ENCODE data around the gene CIAO1. TPM values are rescaled to one million over a fixed set of nuclear protein-coding genes. Genes with fewer than 3 reads are reported as not detected.
"Not testable (repeated sequence)": the region's sequence is repeated elsewhere in the genome, so short reads cannot be mapped to it uniquely, and the experiment has no call there.

CIAO1 gene
- 100 to 1,000 TPM in 1 of 2 donors, 10 to 100 TPM in 1; 98.0 to 108 TPM for total RNA-seq

GRCh38 chr2:96265840-96266679 is at the start of gene CIAO1, which contains the start of gene TMEM127:
TSS of gene CIAO1 (plus strand) at chr2:96266225. CDS start at chr2:96266351, 126 bp downstream.
TSS of gene TMEM127 (minus strand) at chr2:96265997. CDS start at chr2:96265381, 616 bp downstream.
- peak within 1 kb of the TSS; percentile 88 to 94 for H3K27ac Mint-ChIP-seq
- H3K4me1 Mint-ChIP-seq (ENCODE audit: low read depth in 2 of 2): peaks cover 40 to 43% of the 10 kb centered on the region in 2 donors

GRCh38 chr2:96218508-96219131 is 47.4 kb upstream of the CIAO1 start:
- no peaks in the 10 kb centered on the region for H3K27me3 Mint-ChIP-seq
- ATAC-seq (no peak), DNase-seq (ENCODE audit: low spot score) (no peak)
- H3K4me1 Mint-ChIP-seq (ENCODE audit: low read depth in 2 of 2): no peaks in the 10 kb centered on the region
- H3K27ac Mint-ChIP-seq: no peak overlapping the region
- no peak overlapping the region for H3K4me3 Mint-ChIP-seq
- H3K9me3 Mint-ChIP-seq: no peaks in the 10 kb centered on the region
- no peaks in the 10 kb centered on the region for H3K36me3 Mint-ChIP-seq

More at GRCh38 chr2:96265840-96266679, at the start of gene CIAO1, which contains the start of gene TMEM127:
- peak; percentile 96 to 98 for ATAC-seq
- H3K9me3 Mint-ChIP-seq: no peaks in the 10 kb centered on the region
- H3K36me3 Mint-ChIP-seq: peaks cover 25% of the 10 kb centered on the region
- no peaks in the 10 kb centered on the region for H3K27me3 Mint-ChIP-seq
- peak within 1 kb of the TSS; percentile 98 for H3K4me3 Mint-ChIP-seq
- DNase-seq (ENCODE audit: low spot score): peak; percentile 100

GRCh38 chr2:96219959-96220358 is 46.1 kb upstream of the CIAO1 start:
- not testable (repeated sequence) for DNase-seq (ENCODE audit: low spot score); ATAC-seq; H3K9me3 Mint-ChIP-seq; H3K4me3 Mint-ChIP-seq; H3K27me3 Mint-ChIP-seq; H3K36me3 Mint-ChIP-seq; H3K27ac Mint-ChIP-seq; H3K4me1 Mint-ChIP-seq (ENCODE audit: low read depth in 2 of 2)

DNA sequence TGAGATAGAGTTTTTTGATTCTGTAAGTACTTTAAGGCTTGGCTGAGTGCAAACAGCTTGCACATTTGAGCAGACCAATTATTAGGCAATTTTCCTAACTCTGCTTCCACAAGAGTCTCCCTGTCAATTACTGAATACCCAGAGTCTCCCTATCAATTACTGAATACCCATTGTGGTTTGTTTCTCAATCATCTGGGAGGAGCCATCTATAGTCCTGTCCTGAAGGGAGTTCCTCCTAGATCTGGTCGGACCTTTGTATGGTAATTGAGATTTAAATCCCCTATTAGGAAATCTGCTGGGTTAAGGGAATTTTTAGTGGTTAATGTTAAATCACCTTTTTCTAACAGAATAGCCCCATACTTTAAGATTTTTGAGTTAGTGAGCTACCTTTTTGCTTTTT is 44.9 kb upstream of the CIAO1 start:
- not testable (repeated sequence) for DNase-seq (ENCODE audit: low spot score); ATAC-seq; H3K27ac Mint-ChIP-seq; H3K4me3 Mint-ChIP-seq; H3K9me3 Mint-ChIP-seq; H3K36me3 Mint-ChIP-seq; H3K27me3 Mint-ChIP-seq; H3K4me1 Mint-ChIP-seq (ENCODE audit: low read depth in 2 of 2)

DNA sequence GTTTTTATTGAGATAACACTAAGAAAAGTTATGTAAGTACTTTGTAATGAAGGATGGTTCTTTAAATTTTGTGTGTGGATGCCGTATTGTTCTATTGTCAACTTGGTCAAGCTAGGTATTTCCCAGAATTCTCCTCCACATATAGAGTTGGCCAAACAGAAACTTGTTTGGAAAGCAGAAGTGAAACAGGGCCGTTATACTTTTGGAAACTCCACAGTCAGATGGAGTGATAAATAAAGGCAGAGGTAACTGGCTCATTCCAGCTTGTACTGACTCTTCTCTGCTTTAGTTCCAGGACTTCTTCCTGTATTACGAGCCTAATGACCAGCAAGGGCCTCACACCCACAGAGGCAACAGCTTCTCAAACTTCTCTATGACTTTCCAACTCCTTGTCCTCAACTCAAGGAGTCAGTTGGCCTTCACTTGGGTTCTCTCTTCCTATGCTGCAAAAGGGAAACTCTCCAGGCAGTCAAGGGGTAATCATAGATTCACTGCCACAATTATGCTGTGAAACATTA is 41.0 kb upstream of the CIAO1 start:
- no peak for ATAC-seq
- H3K4me1 Mint-ChIP-seq (ENCODE audit: low read depth in 2 of 2): peaks cover 0 to 8% of the 10 kb centered on the region in 2 donors
- H3K36me3 Mint-ChIP-seq: no peaks in the 10 kb centered on the region
- DNase-seq (ENCODE audit: low spot score): no peak
- H3K9me3 Mint-ChIP-seq: no peaks in the 10 kb centered on the region
- no peaks in the 10 kb centered on the region for H3K27me3 Mint-ChIP-seq
- peak overlapping the region in 1 of 2 donors; percentile 54 for H3K27ac Mint-ChIP-seq
- H3K4me3 Mint-ChIP-seq: no peak overlapping the region

DNA sequence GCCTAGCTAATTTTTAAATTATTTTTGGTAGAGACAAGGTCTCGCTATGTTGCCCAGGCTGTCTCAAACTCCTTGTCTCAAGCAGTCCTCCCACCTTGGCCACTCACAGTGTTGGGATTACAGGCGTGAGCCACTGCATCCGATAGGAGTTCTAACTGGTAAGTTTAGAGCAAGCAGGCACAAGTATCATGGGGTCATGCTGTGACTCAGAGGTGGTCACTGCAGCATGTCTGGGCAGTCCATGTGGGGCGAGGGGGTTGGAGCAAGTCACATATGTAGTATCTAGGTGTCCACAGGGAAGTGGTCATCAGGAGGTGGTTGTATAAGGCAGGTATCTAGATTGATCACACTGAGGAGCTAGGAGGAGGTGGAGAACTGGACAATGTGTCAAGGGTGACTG is 34.7 kb upstream of the CIAO1 start:
- no peaks in the 10 kb centered on the region for H3K9me3 Mint-ChIP-seq

DNA sequence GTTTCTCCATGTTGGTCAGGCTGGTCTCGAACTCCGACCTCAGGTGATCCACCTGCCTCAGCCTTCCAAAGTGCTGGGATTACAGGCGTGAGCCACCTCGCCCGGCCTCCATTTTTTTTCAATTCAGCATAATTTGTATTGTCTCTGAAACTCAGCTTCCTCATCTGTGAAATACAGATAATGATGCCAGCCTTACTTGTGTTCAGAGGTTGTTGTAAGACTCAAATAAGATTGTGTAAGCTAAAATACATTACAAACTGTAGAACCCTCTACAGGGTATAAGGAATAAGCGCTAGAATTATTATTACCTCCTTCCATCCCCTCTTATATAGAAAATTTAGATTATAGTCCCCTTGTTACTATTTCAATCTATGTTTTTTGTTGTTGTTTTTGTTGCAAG is 32.6 kb upstream of the CIAO1 start:
- ATAC-seq: no peak
- no peaks in the 10 kb centered on the region for H3K4me1 Mint-ChIP-seq (ENCODE audit: low read depth in 2 of 2)

More for the DNA sequence above, 34.7 kb upstream of the CIAO1 start:
- no peaks in the 10 kb centered on the region for H3K36me3 Mint-ChIP-seq
- ATAC-seq (no peak), DNase-seq (ENCODE audit: low spot score) (no peak)
- no peaks in the 10 kb centered on the region for H3K4me1 Mint-ChIP-seq (ENCODE audit: low read depth in 2 of 2)
- no peaks in the 10 kb centered on the region for H3K27me3 Mint-ChIP-seq
- no peak overlapping the region for H3K4me3 Mint-ChIP-seq
- H3K27ac Mint-ChIP-seq: no peak overlapping the region

DNA sequence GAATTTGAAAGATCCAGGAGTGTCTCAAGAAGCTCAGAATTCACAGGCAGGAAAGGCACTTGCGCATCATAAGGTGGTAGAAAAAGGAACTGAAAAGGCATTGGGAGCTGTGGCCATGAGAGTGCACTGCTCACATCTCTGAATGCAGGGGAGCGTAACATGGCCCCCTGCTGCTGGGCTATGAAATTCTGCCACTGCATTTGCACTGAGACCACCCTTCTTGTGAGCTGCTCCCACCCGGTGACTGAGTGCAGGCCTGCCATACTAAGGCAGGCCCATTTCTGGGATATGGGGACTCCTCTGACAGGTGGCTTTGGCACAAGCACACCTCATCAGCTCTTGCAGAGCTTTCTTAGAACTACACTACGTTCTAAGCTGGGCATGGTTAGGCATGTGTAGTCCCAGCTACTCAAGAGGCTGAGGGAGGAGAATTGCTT is 32.1 kb upstream of the CIAO1 start:
- no peaks in the 10 kb centered on the region for H3K4me1 Mint-ChIP-seq (ENCODE audit: low read depth in 2 of 2)
- H3K4me3 Mint-ChIP-seq: no peak overlapping the region
- H3K9me3 Mint-ChIP-seq: no peaks in the 10 kb centered on the region
- H3K27ac Mint-ChIP-seq: no peak overlapping the region
- no peaks in the 10 kb centered on the region for H3K27me3 Mint-ChIP-seq
- H3K36me3 Mint-ChIP-seq: no peaks in the 10 kb centered on the region
- no peak for ATAC-seq
- DNase-seq (ENCODE audit: low spot score): no peak

More for the DNA sequence above, 32.6 kb upstream of the CIAO1 start:
- H3K9me3 Mint-ChIP-seq: no peaks in the 10 kb centered on the region
- DNase-seq (ENCODE audit: low spot score): no peak
- no peak overlapping the region for H3K27ac Mint-ChIP-seq
- H3K36me3 Mint-ChIP-seq: no peaks in the 10 kb centered on the region
- no peak overlapping the region for H3K4me3 Mint-ChIP-seq
- no peaks in the 10 kb centered on the region for H3K27me3 Mint-ChIP-seq

DNA sequence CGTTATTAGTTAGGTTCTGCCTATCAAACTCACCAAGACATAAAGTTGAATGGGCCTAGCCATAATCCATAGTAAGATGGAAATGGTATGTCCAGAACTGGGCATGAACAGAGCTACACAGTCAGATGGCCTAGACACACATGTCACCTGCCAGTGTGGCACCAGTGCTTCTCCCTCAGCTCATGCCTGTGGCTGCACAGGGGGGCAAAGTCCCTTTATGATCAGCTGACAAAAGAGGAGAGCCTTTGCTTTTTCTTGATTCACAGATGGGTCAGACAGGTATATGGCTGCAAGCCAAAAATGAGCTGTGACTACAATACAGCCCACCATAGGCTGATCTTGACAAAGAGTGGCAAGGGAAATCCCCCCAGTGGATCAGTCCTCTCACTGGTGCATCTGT is 29.1 kb upstream of the CIAO1 start:
- Mint-ChIP-seq H3K36me3 (no peaks in the 10 kb centered on the region), H3K9me3 (no peaks in the 10 kb centered on the region), H3K4me3 (no peak overlapping the region), H3K4me1 (ENCODE audit: low read depth in 2 of 2) (peaks cover 7 to 11% of the 10 kb centered on the region in 2 donors), H3K27ac (no peak overlapping the region), H3K27me3 (no peaks in the 10 kb centered on the region)
- DNase-seq (ENCODE audit: low spot score) (no peak), ATAC-seq (no peak)

- no peaks in the 10 kb centered on the region for H3K27me3 Mint-ChIP-seq
- ATAC-seq (no peak), DNase-seq (ENCODE audit: low spot score) (no peak)
- peaks cover 20 to 23% of the 10 kb centered on the region in 2 donors for H3K4me1 Mint-ChIP-seq (ENCODE audit: low read depth in 2 of 2)
- no peaks in the 10 kb centered on the region for H3K9me3 Mint-ChIP-seq
- no peak overlapping the region for H3K27ac Mint-ChIP-seq
- no peak overlapping the region for H3K4me3 Mint-ChIP-seq
- no peaks in the 10 kb centered on the region for H3K36me3 Mint-ChIP-seq
Measured at GRCh38 chr2:96238266-96238665, 27.8 kb upstream of the CIAO1 start.

GRCh38 chr2:96239091-96239490 is 26.9 kb upstream of the CIAO1 start:
- no peaks in the 10 kb centered on the region for H3K27me3 Mint-ChIP-seq
- ATAC-seq (no peak), DNase-seq (ENCODE audit: low spot score) (no peak)
- no peaks in the 10 kb centered on the region for H3K9me3 Mint-ChIP-seq
- no peaks in the 10 kb centered on the region for H3K36me3 Mint-ChIP-seq
- H3K27ac Mint-ChIP-seq: no peak overlapping the region
- H3K4me3 Mint-ChIP-seq: no peak overlapping the region
- peaks cover 20 to 23% of the 10 kb centered on the region in 2 donors for H3K4me1 Mint-ChIP-seq (ENCODE audit: low read depth in 2 of 2)

GRCh38 chr2:96239745-96240264 is 26.2 kb upstream of the CIAO1 start:
- DNase-seq (ENCODE audit: low spot score) (no peak), ATAC-seq (no peak)
- H3K4me1 Mint-ChIP-seq (ENCODE audit: low read depth in 2 of 2): peaks cover 23% of the 10 kb centered on the region in 2 donors
- H3K27me3 Mint-ChIP-seq: no peaks in the 10 kb centered on the region
- H3K36me3 Mint-ChIP-seq: no peaks in the 10 kb centered on the region
- peak overlapping the region in 1 of 2 donors; percentile 98 for H3K27ac Mint-ChIP-seq
- H3K9me3 Mint-ChIP-seq: no peaks in the 10 kb centered on the region
- no peak overlapping the region for H3K4me3 Mint-ChIP-seq

GRCh38 chr2:96240341-96241038 is 25.5 kb upstream of the CIAO1 start:
- no peak overlapping the region for H3K4me3 Mint-ChIP-seq
- no peak for DNase-seq (ENCODE audit: low spot score)
- H3K36me3 Mint-ChIP-seq: no peaks in the 10 kb centered on the region
- ATAC-seq: no peak
- no peaks in the 10 kb centered on the region for H3K9me3 Mint-ChIP-seq
- peaks cover 25% of the 10 kb centered on the region in 2 donors for H3K4me1 Mint-ChIP-seq (ENCODE audit: low read depth in 2 of 2)
- H3K27ac Mint-ChIP-seq: peak overlapping the region; percentile 94 to 98
- H3K27me3 Mint-ChIP-seq: no peaks in the 10 kb centered on the region
